ENCODE data around the gene IL3RA.

GRCh38 chrX:1424147-1424851 lies 87.7 kb downstream of the IL3RA start:
- TF ChIP-seq CTCF (IDR thresholded peaks at IDR 0.05) (no peak), POLR2A (IDR thresholded peaks at IDR 0.05) (no peak)
